Aorta (tissue), 5 donors: ENCODE measurements around the gene ERAS. TPM values are rescaled to one million over a fixed set of nuclear protein-coding genes. Genes with fewer than 3 reads are reported as not detected.
"Not testable (repeated sequence)": the region's sequence is repeated elsewhere in the genome, so short reads cannot be mapped to it uniquely, and the experiment has no call there.

Experiments
- ATAC-seq: fragments of 200-7000 bp; cut with Tn5 transposase; one replicate; pipeline ENCODE4 v1.9.1; 2022; ENCODE audit warnings: moderate library complexity; ENCODE audit not compliant: low FRiP score
- DNase-seq, 2 donors: peaks; one replicate each; pipeline ENCODE4 v3.0.0-alpha.2; 2020
- H3K27ac ChIP-seq, 2 donors: one replicate each; pipeline ENCODE4 v1.5.1; 2013; ENCODE audit warnings: low read length in 2 of 2, mild to moderate bottlenecking in 2 of 2, moderate library complexity in 2 of 2, control low read depth in 1 of 2, inconsistent platforms in 1 of 2, low read depth in 1 of 2
- H3K27me3 ChIP-seq, 2 donors: one replicate each; pipeline ENCODE4 v1.6.1; 2013; ENCODE audit warnings: control low read depth in 1 of 2, low read length in 1 of 2, mild to moderate bottlenecking in 1 of 2, moderate library complexity in 1 of 2; ENCODE audit not compliant: insufficient read depth in 2 of 2, control insufficient read depth in 1 of 2
- H3K36me3 ChIP-seq, 2 donors: one replicate each; pipeline ENCODE4 v1.6.1; 2013; ENCODE audit warnings: control low read depth in 1 of 2, low read length in 1 of 2, mild to moderate bottlenecking in 1 of 2; ENCODE audit not compliant: insufficient read depth in 2 of 2, control insufficient read depth in 1 of 2
- H3K4me1 ChIP-seq, 2 donors: one replicate each; pipeline ENCODE4 v1.6.1; 2013; ENCODE audit warnings: low read length in 2 of 2, control low read depth in 1 of 2, mild to moderate bottlenecking in 1 of 2, moderate library complexity in 1 of 2; ENCODE audit not compliant: insufficient read depth in 2 of 2, control insufficient read depth in 1 of 2
- H3K4me3 ChIP-seq, 2 donors: one replicate each; pipeline ENCODE4 v1.5.1; 2013; ENCODE audit warnings: low read length in 2 of 2, control low read depth in 1 of 2, mild to moderate bottlenecking in 1 of 2
- H3K9me3 ChIP-seq: one replicate; pipeline ENCODE4 v1.6.1; 2013; ENCODE audit warnings: mild to moderate bottlenecking, low read length; ENCODE audit not compliant: control insufficient read depth
- WGBS, 2 donors: extraction: QIAGEN DNeasy Blood & Tissue Kit; methylation state at CpG; one replicate each; pipeline ENCODE4 v1.1.7; 2013; 5-methylcytosine and 5-hydroxymethylcytosine counted together
- intact Hi-C, 2 donors: fragments of 100-400 bp; cut with DNase I; formaldehyde crosslinking; loops; one replicate each; pipeline versions ENCODE4 v1.14.2 to v1.15.0; 2022
- polyA plus RNA-seq, 2 donors: library from polyadenylated mRNA; stranded (reverse); fragments of 200-250 nt; gene quantifications; one replicate each; pipeline ENCODE4 v1.2.3, GENCODE V29; 2013
- total RNA-seq, 2 donors: library from RNA; stranded (reverse); fragmentation: NEBNext Ultra II Directional; extraction: Animal tissue kit (Norgen Biotek cat#: 25700); gene quantifications; one replicate each; pipeline ENCODE4 v1.2.1, GENCODE V29; 2021
- donor health status: healthy with polysubstance abuse.
- donor health status: Bipolar disorder and iron deficiency.
- donor health status: DM: no; HTN: no; CAD: no.
- donor health status: DM: no; HTN: no; CAD: no.
- donor health status: DM: yes; HTN: yes; CAD: no.

Gene ERAS
- total and polyA plus RNA-seq, 4 donors, result 0.69 TPM; not detected in 3

- H3K27ac ChIP-seq, H3K36me3 ChIP-seq, DNase-seq, ATAC-seq, H3K9me3 ChIP-seq, H3K4me1 ChIP-seq, H3K4me3 ChIP-seq, intact Hi-C loops, H3K27me3 ChIP-seq: not testable (repeated sequence)
- WGBS, 2 donors, result 43 to 64% methylated on average over 1 of the region's 2 CpGs
Measured at GRCh38 chrX:48872017-48872416, 45.7 kb downstream of the ERAS start.

- WGBS, 2 donors, result 42 to 65% methylated on average over 4 of the region's 4 CpGs
- DNase-seq, intact Hi-C loops, H3K36me3 ChIP-seq, ATAC-seq, H3K9me3 ChIP-seq, H3K4me1 ChIP-seq, H3K27me3 ChIP-seq, H3K4me3 ChIP-seq, H3K27ac ChIP-seq: not testable (repeated sequence)
Measured at GRCh38 chrX:48876944-48877343, 50.6 kb downstream of the ERAS start.

Other genes with a start within 250 kb of the ERAS start
- gene WDR13, start 229.0 kb upstream of the ERAS start, total RNA-seq, result 100 to 1,000 TPM; 110 to 112 TPM
- 100 to 1,000 TPM; 103 to 337 TPM for gene WDR13, start 229.0 kb upstream of the ERAS start, polyA plus RNA-seq
- gene WAS, start 142.7 kb upstream of the ERAS start, total RNA-seq, result 10 to 100 TPM; 12.4 to 19.9 TPM
- 1 to 10 TPM in 1 of 2 donors, under 1 TPM in 1; 0.90 to 9.6 TPM for gene WAS, start 142.7 kb upstream of the ERAS start, polyA plus RNA-seq
- 1 to 10 TPM; 2.6 to 3.0 TPM for gene SUV39H1, start 129.8 kb upstream of the ERAS start, total RNA-seq
- gene SUV39H1, start 129.8 kb upstream of the ERAS start, polyA plus RNA-seq, result 1 to 10 TPM in 1 of 2 donors, under 1 TPM in 1; 0.88 to 3.2 TPM
- not detected for gene GLOD5, start 64.8 kb upstream of the ERAS start, total RNA-seq
- gene GLOD5, start 64.8 kb upstream of the ERAS start, polyA plus RNA-seq, result 1 to 10 TPM in 1 of 2 donors, not detected in 1; 5.3 TPM
- under 1 TPM in 1 of 2 donors, not detected in 1; 0.57 TPM for gene GATA1, start 39.9 kb upstream of the ERAS start, total RNA-seq
- not detected for gene GATA1, start 39.9 kb upstream of the ERAS start, polyA plus RNA-seq
- gene HDAC6, start 24.4 kb upstream of the ERAS start, total RNA-seq, result 10 to 100 TPM; 77.6 to 89.4 TPM
- 100 to 1,000 TPM in 1 of 2 donors, 10 to 100 TPM in 1; 28.0 to 229 TPM for gene HDAC6, start 24.4 kb upstream of the ERAS start, polyA plus RNA-seq
- under 1 TPM in 1 of 2 donors, not detected in 1; 0.45 TPM for gene PCSK1N, start 9.1 kb downstream of the ERAS start, total RNA-seq
- under 1 TPM; 0.43 to 0.88 TPM for gene PCSK1N, start 9.1 kb downstream of the ERAS start, polyA plus RNA-seq
- 10 to 100 TPM; 26.2 TPM for gene TIMM17B, start 71.3 kb downstream of the ERAS start, total RNA-seq
- 10 to 100 TPM; 38.6 to 44.5 TPM for gene TIMM17B, start 71.3 kb downstream of the ERAS start, polyA plus RNA-seq
- gene PQBP1, start 71.4 kb downstream of the ERAS start, total RNA-seq, result 10 to 100 TPM; 48.8 to 49.3 TPM
- 100 to 1,000 TPM in 1 of 2 donors, 10 to 100 TPM in 1; 75.0 to 112 TPM for gene PQBP1, start 71.4 kb downstream of the ERAS start, polyA plus RNA-seq
- 10 to 100 TPM; 14.2 to 18.3 TPM for gene SLC35A2, start 85.1 kb downstream of the ERAS start, total RNA-seq
- gene SLC35A2, start 85.1 kb downstream of the ERAS start, polyA plus RNA-seq, result 10 to 100 TPM in 1 of 2 donors, 1 to 10 TPM in 1; 5.0 to 18.6 TPM
- gene PIM2, start 92.5 kb downstream of the ERAS start, total RNA-seq, result 1 to 10 TPM; 8.1 to 9.2 TPM
- gene PIM2, start 92.5 kb downstream of the ERAS start, polyA plus RNA-seq, result 1 to 10 TPM; 3.6 to 5.1 TPM
- 10 to 100 TPM; 37.4 to 47.5 TPM for gene OTUD5, start 131.1 kb downstream of the ERAS start, total RNA-seq
- 10 to 100 TPM; 26.4 to 50.6 TPM for gene OTUD5, start 131.1 kb downstream of the ERAS start, polyA plus RNA-seq
- gene KCND1, start 145.3 kb downstream of the ERAS start, total RNA-seq, result 1 to 10 TPM; 3.4 to 4.8 TPM
- gene KCND1, start 145.3 kb downstream of the ERAS start, polyA plus RNA-seq, result 1 to 10 TPM in 1 of 2 donors, under 1 TPM in 1; 0.88 to 2.8 TPM
- gene GRIPAP1, start 175.8 kb downstream of the ERAS start, total RNA-seq, result 10 to 100 TPM; 46.1 to 53.7 TPM
- gene GRIPAP1, start 175.8 kb downstream of the ERAS start, polyA plus RNA-seq, result 10 to 100 TPM; 17.3 to 37.2 TPM
- gene TFE3, start 216.8 kb downstream of the ERAS start, total RNA-seq, result 10 to 100 TPM; 67.7 to 70.6 TPM
- 10 to 100 TPM; 23.4 to 47.0 TPM for gene TFE3, start 216.8 kb downstream of the ERAS start, polyA plus RNA-seq
- gene CCDC120, start 232.5 kb downstream of the ERAS start, total RNA-seq, result 1 to 10 TPM; 5.1 to 7.6 TPM
- gene CCDC120, start 232.5 kb downstream of the ERAS start, polyA plus RNA-seq, result 1 to 10 TPM; 4.3 to 6.4 TPM
- gene PRAF2, start 247.5 kb downstream of the ERAS start, total RNA-seq, result 10 to 100 TPM; 37.7 to 40.2 TPM
- gene PRAF2, start 247.5 kb downstream of the ERAS start, polyA plus RNA-seq, result 10 to 100 TPM; 30.8 to 54.3 TPM